Astrocyte of the cerebellum (primary cell): ENCODE results near the gene ATG101.

Source experiments
- DNase-seq: peaks from one replicate; pipeline ENCODE4 v3.0.0-alpha.2; 2011; ENCODE audit warnings: low read depth
- H3K4me3 ChIP-seq: 2 replicates; pipeline ENCODE4 v1.5.1; 2011; ENCODE audit warnings: mild to moderate bottlenecking, low read depth, low read length, moderate library complexity
- in situ Hi-C: cut with HindIII; loops from 2 replicates; pipeline ENCODE4 v1.10.0; 2017; ENCODE audit warnings: low sequenced_read_pairs
- TF ChIP-seq, protein P1 (sequence below): IDR thresholded peaks from 2 replicates; pipeline ENCODE4 v1.5.1; 2012; ENCODE audit warnings: low read length, low read depth, moderate library complexity, mild to moderate bottlenecking; ENCODE audit errors: missing control alignments

The ATG101 gene

DNA sequence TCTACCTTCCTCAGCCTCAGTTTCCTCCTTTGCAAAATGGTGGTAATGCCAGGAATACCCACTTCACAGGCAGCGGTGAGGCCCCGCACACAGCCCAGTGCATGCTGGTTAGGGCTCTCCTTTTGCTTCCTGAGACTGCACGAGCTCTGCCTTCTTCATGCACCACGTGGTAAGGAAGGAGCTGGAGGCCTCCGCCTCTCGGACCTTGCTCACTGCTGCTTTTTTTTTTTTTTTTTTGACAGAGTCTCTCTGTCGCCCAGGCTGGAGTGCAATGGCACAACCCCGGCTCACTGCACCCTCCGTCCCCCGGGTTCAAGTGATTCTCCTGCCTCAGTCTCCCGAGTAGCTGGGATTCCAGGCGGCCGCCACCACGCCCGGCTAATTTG, 44.9 kb upstream of the ATG101 start:
- no peak overlapping the region for H3K4me3 ChIP-seq
- TF ChIP-seq, protein P1, sequence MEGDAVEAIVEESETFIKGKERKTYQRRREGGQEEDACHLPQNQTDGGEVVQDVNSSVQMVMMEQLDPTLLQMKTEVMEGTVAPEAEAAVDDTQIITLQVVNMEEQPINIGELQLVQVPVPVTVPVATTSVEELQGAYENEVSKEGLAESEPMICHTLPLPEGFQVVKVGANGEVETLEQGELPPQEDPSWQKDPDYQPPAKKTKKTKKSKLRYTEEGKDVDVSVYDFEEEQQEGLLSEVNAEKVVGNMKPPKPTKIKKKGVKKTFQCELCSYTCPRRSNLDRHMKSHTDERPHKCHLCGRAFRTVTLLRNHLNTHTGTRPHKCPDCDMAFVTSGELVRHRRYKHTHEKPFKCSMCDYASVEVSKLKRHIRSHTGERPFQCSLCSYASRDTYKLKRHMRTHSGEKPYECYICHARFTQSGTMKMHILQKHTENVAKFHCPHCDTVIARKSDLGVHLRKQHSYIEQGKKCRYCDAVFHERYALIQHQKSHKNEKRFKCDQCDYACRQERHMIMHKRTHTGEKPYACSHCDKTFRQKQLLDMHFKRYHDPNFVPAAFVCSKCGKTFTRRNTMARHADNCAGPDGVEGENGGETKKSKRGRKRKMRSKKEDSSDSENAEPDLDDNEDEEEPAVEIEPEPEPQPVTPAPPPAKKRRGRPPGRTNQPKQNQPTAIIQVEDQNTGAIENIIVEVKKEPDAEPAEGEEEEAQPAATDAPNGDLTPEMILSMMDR, result no peak
- in situ Hi-C loops, result loop anchor here (5.0 kb wide), 1 partner anchor 92 kb away; no protein-coding TSS in a partner anchor
- DNase-seq, result no peak

GRCh38 chr12:52026263-52026662, 43.5 kb upstream of the ATG101 start:
- no peak overlapping the region for H3K4me3 ChIP-seq
- no peak for DNase-seq
- in situ Hi-C loops, result no loop called here
- TF ChIP-seq, protein P1, result no peak

- TF ChIP-seq, protein P1, result no peak
- in situ Hi-C loops, result no loop called here
- DNase-seq, result no peak
- H3K4me3 ChIP-seq, result no peak overlapping the region
These were observed 42.5 kb upstream of the ATG101 start for GRCh38 chr12:52027085-52027843.

GRCh38 chr12:52029685-52030084, 40.1 kb upstream of the ATG101 start:
- TF ChIP-seq, protein P1, result no peak
- in situ Hi-C loops, result loop anchor here (5.0 kb wide), 1 partner anchor 63 kb away; no protein-coding TSS in a partner anchor
- DNase-seq, result no peak
- no peak overlapping the region for H3K4me3 ChIP-seq

DNA sequence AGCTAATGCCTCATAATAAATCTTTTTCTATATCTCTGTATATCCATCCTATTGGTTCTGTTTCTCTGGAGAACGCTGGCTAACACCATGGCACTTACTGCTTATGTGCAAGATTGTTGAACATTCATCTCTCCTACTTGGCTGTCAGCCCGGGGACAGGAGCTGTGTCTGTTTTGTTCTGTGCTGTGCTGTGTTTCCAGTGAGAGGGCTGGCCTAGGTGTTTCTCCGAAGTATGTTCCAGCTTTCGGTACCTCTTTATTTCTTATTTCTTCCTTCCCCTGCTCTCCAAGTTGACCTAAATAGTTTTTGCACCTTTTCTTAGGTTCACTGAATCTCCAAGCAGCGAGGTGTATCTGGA, 37.4 kb upstream of the ATG101 start:
- DNase-seq, result peak; percentile 57
- TF ChIP-seq, protein P1, result no peak

GRCh38 chr12:52032804-52033445, 36.9 kb upstream of the ATG101 start:
- H3K4me3 ChIP-seq, result peak overlapping the region; percentile 37
- TF ChIP-seq, protein P1, result no peak
- DNase-seq, result peak; percentile 92
- in situ Hi-C loops, result loop anchor here (5.0 kb wide), 1 partner anchor 59 kb away; no protein-coding TSS in a partner anchor

More for the DNA sequence above, 37.4 kb upstream of the ATG101 start:
- in situ Hi-C loops, result loop anchor here (5.0 kb wide), 1 partner anchor 60 kb away; no protein-coding TSS in a partner anchor
- H3K4me3 ChIP-seq, result peak overlapping the region; percentile 36
